B cell (primary cell): Measurements from ENCODE around the gene CTNNA2. TPM values are rescaled to one million over a fixed set of nuclear protein-coding genes. Genes with fewer than 3 reads are reported as not detected.

ENCODE experiments used
- ATAC-seq: fragments of 200-7000 bp; cut with Tn5 transposase; one replicate; pipeline ENCODE4 v1.10.0; 2021; ENCODE audit warnings: low read depth, mild to moderate bottlenecking, moderate number of reproducible peaks, moderate library complexity
- CTCF ChIA-PET: fragments of 350-600 bp; sonication (Branson Sonifier 250); formaldehyde crosslinking; loops from one replicate; lab custom pipeline; 2021; ENCODE audit warnings: antibody characterized with exemption, inconsistent platforms; lab: Charles Lee
- POLR2A ChIA-PET: fragments of 350-600 bp; sonication (Branson Sonifier 250); formaldehyde crosslinking; loops from one replicate; lab custom pipeline; 2021; ENCODE audit warnings: antibody characterized with exemption; lab: Charles Lee
- DNase-seq: peaks from one replicate; pipeline ENCODE4 v3.0.0; 2013
- H2AFZ ChIP-seq: 2 replicates; pipeline ENCODE4 v1.6.1; 2012; ENCODE audit warnings: mild to moderate bottlenecking, low read depth, low read length; ENCODE audit not compliant: insufficient read depth, poor library complexity, severe bottlenecking
- H3K27ac ChIP-seq, 2 donors: 1 replicate in 1 of 2; 2 replicates in 1 of 2; pipeline ENCODE4 v1.5.1; 2012 to 2013; ENCODE audit warnings: low read length in 2 of 2, mild to moderate bottlenecking in 2 of 2, moderate library complexity in 1 of 2
- H3K27me3 ChIP-seq, 4 experiments: fragments of 200-600 bp in 1 of 4; sonication (generic) in 1 of 4; replicated peaks in 1 of 4; 1 replicate in 2 of 4; 2 replicates in 2 of 4; pipeline versions ENCODE4 v1.6.1 to v1.7.0; 2013 to 2016; ENCODE audit warnings: low read length in 3 of 4, mild to moderate bottlenecking in 2 of 4, mixed read lengths in 1 of 4, moderate library complexity in 1 of 4; ENCODE audit not compliant: insufficient read depth in 4 of 4, control insufficient read depth in 3 of 4; ENCODE audit errors: control extremely low read depth in 1 of 4
- H3K36me3 ChIP-seq, 2 experiments: replicated peaks in 1 of 2; 1 replicate in 1 of 2; 2 replicates in 1 of 2; pipeline versions ENCODE4 v1.6.1 to v1.7.1; 2013; ENCODE audit warnings: low read length in 1 of 2; ENCODE audit not compliant: insufficient read depth in 2 of 2, control insufficient read depth in 1 of 2; ENCODE audit errors: control extremely low read depth in 1 of 2, extremely low read depth in 1 of 2
- H3K4me1 ChIP-seq, 2 donors: fragments of 200-600 bp in 1 of 2; sonication (generic) in 1 of 2; 1 replicate in 1 of 2; 2 replicates in 1 of 2; pipeline versions ENCODE4 v1.5.1 to v1.6.1; 2013 to 2017; ENCODE audit warnings: low read length in 2 of 2; ENCODE audit not compliant: control insufficient read depth in 2 of 2, insufficient read depth in 2 of 2
- H3K4me2 ChIP-seq: replicated peaks from 2 replicates; pipeline ENCODE3; 2012; ENCODE audit warnings: mild to moderate bottlenecking, low read depth, low read length; ENCODE audit not compliant: poor library complexity, severe bottlenecking
- H3K4me3 ChIP-seq, 5 experiments: fragments of 200-600 bp in 1 of 5; sonication (generic) in 1 of 5; 1 replicate in 3 of 5; 2 replicates in 2 of 5; pipeline versions ENCODE4 v1.5.1 to v1.7.0; 2011 to 2016; ENCODE audit warnings: low read length in 4 of 5, mild to moderate bottlenecking in 4 of 5, low read depth in 2 of 5, control low read depth in 1 of 5, moderate library complexity in 1 of 5; ENCODE audit not compliant: insufficient read depth in 1 of 5; ENCODE audit errors: control extremely low read depth in 1 of 5, extremely low read depth in 1 of 5
- H3K79me2 ChIP-seq: fragments of 200-600 bp; sonication (generic); one replicate; pipeline ENCODE4 v1.6.0; 2016; ENCODE audit warnings: low read length; ENCODE audit not compliant: control insufficient read depth, insufficient read depth
- H3K9ac ChIP-seq: fragments of 200-600 bp; sonication (generic); 2 replicates; pipeline ENCODE4 v1.6.1; 2017; ENCODE audit warnings: mild to moderate bottlenecking, low read length, moderate library complexity
- H3K9me3 ChIP-seq, 3 donors: one replicate each; pipeline versions ENCODE4 v1.6.1 to v1.7.1; 2013; ENCODE audit warnings: low read length in 2 of 3; ENCODE audit not compliant: control insufficient read depth in 2 of 3, insufficient read depth in 1 of 3; ENCODE audit errors: control extremely low read depth in 1 of 3
- H4K20me1 ChIP-seq: 2 replicates; pipeline ENCODE4 v1.6.0; 2012; ENCODE audit warnings: mild to moderate bottlenecking, low read length; ENCODE audit not compliant: insufficient read depth, control insufficient read depth, poor library complexity, severe bottlenecking
- H3K27ac Mint-ChIP-seq: one replicate; pipeline ENCODE4 v1.8.0; 2021; ENCODE audit warnings: mixed read lengths
- H3K27me3 Mint-ChIP-seq: one replicate; pipeline ENCODE4 v1.8.0; 2021; ENCODE audit warnings: mixed read lengths
- H3K4me1 Mint-ChIP-seq: one replicate; pipeline ENCODE4 v1.8.0; 2021; ENCODE audit warnings: mixed read lengths
- H3K4me3 Mint-ChIP-seq: one replicate; pipeline ENCODE4 v1.8.0; 2021; ENCODE audit warnings: mixed read lengths
- H3K9me3 Mint-ChIP-seq: one replicate; pipeline ENCODE4 v1.8.0; 2022; ENCODE audit warnings: mixed read lengths; ENCODE audit not compliant: insufficient read depth
- CTCF ChIP-seq: fragments of 200-600 bp; IDR thresholded peaks from one replicate; pipeline ENCODE4 v1.8.0; 2022; ENCODE audit warnings: antibody characterized with exemption, mild to moderate bottlenecking
- EZH2 ChIP-seq: IDR thresholded peaks from 2 replicates; pipeline ENCODE4 v1.6.1; 2012; ENCODE audit warnings: borderline replicate concordance, low read depth, mild to moderate bottlenecking, moderate library complexity, low read length; ENCODE audit not compliant: insufficient read depth, poor library complexity, severe bottlenecking
- WGBS: methylation state at CpG from one replicate; pipeline ENCODE4 v1.1.5; 2013; ENCODE audit warnings: missing lambda C conversion rate; ENCODE audit not compliant: insufficient coverage; 5-methylcytosine and 5-hydroxymethylcytosine counted together
- intact Hi-C: fragments of 100-400 bp; cut with micrococcal nuclease; formaldehyde crosslinking; loops from one replicate; pipeline ENCODE4 v1.10.0; 2022
- polyA plus RNA-seq: library from polyadenylated mRNA; depleted of rRNA; stranded (reverse); fragments of >200 nt; gene quantifications from 2 replicates; pipeline ENCODE4 v1.2.3, GENCODE V29; 2012
- total RNA-seq, 2 donors: library from RNA; stranded (reverse); fragments of 120-200 nt in 1 of 2; gene quantifications; 1 replicate in 1 of 2; 2 replicates in 1 of 2; pipeline versions ENCODE4 v1.2.3 to v1.2.4, GENCODE V29; 2013 to 2022

Gene CTNNA2
- total and polyA plus RNA-seq, 2 donors (not counting 1 experiment from before 2014, with no cell fraction given), result not detected

- no peak overlapping the region for H3K9ac ChIP-seq
- 80% methylated on average over 1 of the region's 1 CpG for WGBS
- TF ChIP-seq EZH2 (no peak), CTCF (no peak)
- POLR2A ChIA-PET, result no interaction called here
- no peak overlapping the region for H3K4me3 ChIP-seq
- H3K9me3 ChIP-seq, result peaks cover 0 to 18% (median 16%) of the 10 kb centered on the region in 3 donors
- Mint-ChIP-seq H3K27ac (no peak overlapping the region), H3K9me3 (peaks cover 17% of the 10 kb centered on the region), H3K4me3 (no peak overlapping the region), H3K27me3 (no peaks in the 10 kb centered on the region), H3K4me1 (no peaks in the 10 kb centered on the region)
- H4K20me1 ChIP-seq, result no peaks in the 10 kb centered on the region
- H3K36me3 ChIP-seq, result no peaks in the 10 kb centered on the region
- no peak overlapping the region for H3K4me2 ChIP-seq
- no peak overlapping the region for H3K27ac ChIP-seq
- no peaks in the 10 kb centered on the region for H3K27me3 ChIP-seq
- CTCF ChIA-PET, result no interaction called here
- intact Hi-C loops, result no loop called here
- H3K4me1 ChIP-seq, result no peaks in the 10 kb centered on the region
- no peaks in the 10 kb centered on the region for H3K79me2 ChIP-seq
- DNase-seq (no peak), ATAC-seq (no peak)
- no peak overlapping the region for H2AFZ ChIP-seq
These were observed 39.8 kb downstream of the CTNNA2 start for GRCh38 chr2:79552653-79553052.

- H3K4me3 ChIP-seq, result no peak overlapping the region
- no peak overlapping the region for H3K4me2 ChIP-seq
- Mint-ChIP-seq H3K27me3 (no peaks in the 10 kb centered on the region), H3K4me3 (no peak overlapping the region), H3K9me3 (peaks cover 9% of the 10 kb centered on the region), H3K27ac (no peak overlapping the region), H3K4me1 (no peaks in the 10 kb centered on the region)
- no peaks in the 10 kb centered on the region for H3K36me3 ChIP-seq
- H3K9me3 ChIP-seq, result peaks cover 0 to 11% (median 3%) of the 10 kb centered on the region in 3 donors
- H2AFZ ChIP-seq, result no peak overlapping the region
- TF ChIP-seq CTCF (no peak), EZH2 (no peak)
- no peaks in the 10 kb centered on the region for H3K79me2 ChIP-seq
- H3K9ac ChIP-seq, result no peak overlapping the region
- ATAC-seq (no peak), DNase-seq (no peak)
- POLR2A ChIA-PET, result no interaction called here
- no peak overlapping the region for H3K27ac ChIP-seq
- intact Hi-C loops, result no loop called here
- H4K20me1 ChIP-seq, result no peaks in the 10 kb centered on the region
- H3K4me1 ChIP-seq, result no peaks in the 10 kb centered on the region
- no peaks in the 10 kb centered on the region for H3K27me3 ChIP-seq
- CTCF ChIA-PET, result no interaction called here
These were observed 42.0 kb downstream of the CTNNA2 start for GRCh38 chr2:79554899-79555298.
